NCI-H446 (cell line): Measurements from ENCODE around the gene SHOX.
"Not testable (repeated sequence)": the region's sequence is repeated elsewhere in the genome, so short reads cannot be mapped to it uniquely, and the experiment has no call there.

Experiments
- DNase-seq, 2 experiments: peaks; one replicate each; lab custom pipeline; 2025; lab: John Stamatoyannopoulos, UW

Gene SHOX

GRCh38 chrX:630612-631496, at the start of gene SHOX:
Gene SHOX (plus strand): TSS chrX:630791. CDS start chrX:630898, 107 bp downstream.
- DNase-seq = no peak

DNA sequence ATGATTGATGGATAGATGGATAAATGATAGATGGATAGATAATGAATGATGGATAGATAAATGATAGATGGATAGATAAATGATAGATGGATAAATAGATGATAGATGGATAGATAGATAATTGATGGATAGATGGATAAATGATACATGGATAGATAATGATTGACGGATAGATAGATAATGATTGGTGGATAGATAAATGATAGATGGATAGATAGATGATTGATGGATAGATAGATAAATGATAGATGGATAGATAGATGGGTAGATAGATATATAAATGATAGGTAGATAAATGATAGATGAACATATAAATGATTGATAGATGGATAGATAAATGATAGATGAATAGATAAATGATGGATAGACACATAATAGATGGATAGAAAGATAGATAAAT, 49.5 kb upstream of the SHOX start:
- DNase-seq = no peak

DNA sequence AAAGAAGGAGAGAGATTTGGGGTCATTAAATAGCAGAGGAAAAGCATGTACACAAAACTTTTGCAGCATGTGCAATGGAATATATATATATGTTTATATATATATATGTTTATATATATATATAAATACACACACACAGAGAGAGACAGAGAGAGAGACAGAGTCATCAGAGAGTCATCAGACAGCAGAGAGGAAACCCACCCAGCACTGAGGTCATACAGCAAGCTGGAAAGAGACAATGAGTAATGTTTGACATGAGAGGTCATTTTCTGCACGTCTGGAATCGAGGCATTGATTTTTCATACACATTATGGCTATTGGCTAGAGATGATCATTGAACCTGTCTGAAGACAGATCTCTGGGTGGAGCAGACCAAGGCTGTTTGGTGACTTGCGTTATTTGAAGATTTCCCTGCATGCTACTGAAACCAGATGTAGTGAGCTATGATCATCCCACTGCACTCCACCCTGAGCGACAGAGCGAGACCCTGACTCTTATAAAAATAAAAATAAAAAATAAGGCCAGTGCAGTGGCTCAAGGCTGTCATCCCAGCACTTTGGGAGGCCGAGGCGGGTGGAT, 48.8 kb upstream of the SHOX start:
- no peak for DNase-seq

GRCh38 chrX:584572-584971, 46.0 kb upstream of the SHOX start:
- no peak for DNase-seq

- no peak for DNase-seq
Measured at GRCh38 chrX:585115-585808, 45.3 kb upstream of the SHOX start.

- no peak for DNase-seq
Measured at GRCh38 chrX:586351-586750, 44.2 kb upstream of the SHOX start.

DNA sequence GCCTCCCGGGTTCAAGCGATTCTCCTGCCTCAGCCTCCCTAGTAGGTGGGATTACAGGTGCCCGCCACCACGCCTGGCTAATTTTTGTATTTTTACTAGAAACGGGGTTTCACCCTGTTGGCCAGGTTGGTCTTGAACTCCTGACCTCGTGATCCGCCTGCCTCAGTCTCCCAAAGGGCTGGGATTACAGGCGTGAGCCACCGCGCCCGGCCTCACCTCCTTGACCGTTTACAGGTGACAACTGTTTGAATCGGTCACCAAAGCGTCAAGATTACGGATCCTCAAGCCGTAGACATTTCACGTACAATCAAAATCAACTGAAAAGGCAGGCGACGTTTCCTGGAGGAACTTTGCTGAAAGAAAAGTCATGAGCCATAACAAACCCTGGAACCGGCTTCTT, 41.3 kb upstream of the SHOX start:
- DNase-seq = not testable (repeated sequence)

- DNase-seq = no peak
Measured at GRCh38 chrX:590693-591404, 39.7 kb upstream of the SHOX start.

- no peak for DNase-seq
Measured at GRCh38 chrX:599837-600715, 30.5 kb upstream of the SHOX start.

DNA sequence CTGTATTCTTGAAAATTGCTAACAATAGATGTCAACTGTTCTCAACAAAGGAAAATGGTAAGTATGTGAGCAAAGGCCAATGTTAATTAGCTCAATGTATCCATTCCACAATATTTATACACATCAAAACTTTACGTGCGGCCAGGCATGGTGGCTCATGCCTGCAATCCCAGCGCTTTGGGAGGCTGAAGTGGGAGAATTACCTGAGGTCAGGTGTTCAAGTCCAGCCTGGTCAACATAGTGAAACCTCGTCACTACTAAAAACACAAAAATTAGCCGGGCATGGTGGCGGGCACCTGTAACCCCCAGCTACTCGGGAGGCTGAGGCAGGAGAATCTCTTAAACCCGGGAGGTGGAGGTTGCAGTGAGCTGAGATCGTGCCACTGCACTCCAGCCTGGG, 27.6 kb upstream of the SHOX start:
- not testable (repeated sequence) for DNase-seq

- DNase-seq = not testable (repeated sequence)
Measured at GRCh38 chrX:604616-605015, 26.0 kb upstream of the SHOX start.

DNA sequence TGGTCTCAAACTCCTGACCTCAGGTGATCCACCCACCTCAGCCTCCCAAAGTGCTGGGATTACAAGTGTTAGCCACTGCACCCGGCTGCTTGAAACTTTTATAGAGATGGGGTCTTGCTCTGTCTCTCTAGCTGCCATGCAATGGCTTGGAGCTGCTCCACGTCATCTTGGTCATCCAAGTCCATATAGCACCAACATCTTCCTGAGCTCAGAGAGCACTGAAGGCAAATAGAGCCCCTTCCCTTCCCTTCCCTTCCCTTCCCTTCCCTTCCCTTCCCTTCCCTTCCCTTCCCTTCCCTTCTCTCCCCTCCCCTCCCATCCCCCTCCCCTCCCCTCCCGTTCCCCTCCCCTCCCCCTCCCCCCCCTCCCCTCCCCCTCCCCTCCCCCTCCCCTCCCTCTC, 22.5 kb upstream of the SHOX start:
- DNase-seq = not testable (repeated sequence)

DNA sequence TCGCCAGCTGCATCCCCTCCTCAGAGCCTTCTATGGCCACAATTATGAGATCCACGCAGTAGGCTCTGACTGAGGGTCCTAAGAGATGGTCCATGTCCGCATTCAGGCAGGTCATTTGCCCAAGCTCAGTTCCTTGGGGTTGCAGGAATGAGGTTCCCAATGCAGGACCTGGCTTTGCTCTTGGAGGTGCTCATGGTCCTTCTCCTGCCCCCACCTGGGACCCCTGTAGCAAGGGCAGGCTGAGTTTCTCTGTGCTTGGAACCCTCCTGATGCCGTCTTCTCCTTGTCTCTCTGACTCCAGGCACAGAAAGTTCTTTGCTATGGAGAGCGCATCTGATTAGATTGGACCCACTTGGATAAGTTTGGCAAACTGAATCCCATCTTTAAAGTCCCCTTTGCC, 16.5 kb upstream of the SHOX start:
- DNase-seq = no peak

DNA sequence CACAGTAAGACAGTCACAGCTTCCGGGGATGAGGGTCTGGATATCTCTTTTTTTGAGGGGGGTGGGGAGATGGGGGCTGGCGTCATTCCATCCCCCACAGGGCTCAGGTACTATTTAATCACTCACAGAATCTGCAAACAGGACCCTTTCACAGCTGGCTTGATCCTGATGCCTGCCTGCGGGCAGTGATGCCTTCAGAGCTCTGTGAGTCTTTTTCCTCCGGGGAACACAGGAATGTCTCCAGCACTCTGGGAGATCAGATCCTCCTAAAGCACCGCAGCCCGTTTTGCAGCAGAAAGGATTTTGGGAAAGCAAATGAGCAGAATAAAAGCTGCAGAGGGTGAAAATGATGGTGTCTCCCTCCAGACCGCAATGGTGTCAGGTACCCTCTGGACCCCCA, 13.2 kb upstream of the SHOX start:
- DNase-seq = no peak

DNA sequence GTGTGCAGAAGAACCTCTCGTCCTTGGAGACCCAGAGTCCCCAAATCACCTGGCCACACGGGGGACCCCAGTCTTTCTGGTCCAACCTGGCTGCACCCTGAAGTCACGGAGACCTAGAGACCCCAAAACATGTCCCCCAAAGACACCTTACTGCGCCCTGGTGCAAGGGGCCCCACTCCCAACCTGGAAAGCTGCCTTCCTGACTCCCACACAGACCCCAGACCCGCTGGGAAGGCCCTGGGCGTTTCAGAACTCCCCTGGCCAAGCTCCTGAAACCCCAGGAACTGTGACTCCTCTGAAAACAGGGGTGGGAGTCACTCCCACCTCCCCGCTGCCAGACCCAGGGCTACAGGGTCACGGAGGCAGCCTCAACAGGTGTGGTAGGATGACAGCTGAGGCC, 12.7 kb upstream of the SHOX start:
- no peak for DNase-seq

DNA sequence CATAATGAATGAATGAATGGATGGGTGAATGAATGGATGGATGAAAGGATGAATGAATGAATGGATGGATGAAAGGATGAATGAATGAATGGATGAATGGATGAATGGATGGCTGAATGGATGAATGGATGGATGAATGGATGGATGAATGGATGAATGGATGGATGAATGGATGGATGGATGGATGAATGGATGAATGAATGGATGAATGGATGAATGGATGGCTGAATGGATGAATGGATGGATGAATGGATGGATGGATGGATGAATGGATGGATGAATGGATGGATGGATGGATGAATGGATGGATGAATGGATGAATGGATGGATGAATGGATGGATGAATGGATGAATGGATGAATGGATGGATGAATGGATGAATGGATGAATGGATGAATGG, 12.3 kb upstream of the SHOX start:
- DNase-seq = not testable (repeated sequence)

GRCh38 chrX:618761-619450, 11.7 kb upstream of the SHOX start:
- no peak for DNase-seq

DNA sequence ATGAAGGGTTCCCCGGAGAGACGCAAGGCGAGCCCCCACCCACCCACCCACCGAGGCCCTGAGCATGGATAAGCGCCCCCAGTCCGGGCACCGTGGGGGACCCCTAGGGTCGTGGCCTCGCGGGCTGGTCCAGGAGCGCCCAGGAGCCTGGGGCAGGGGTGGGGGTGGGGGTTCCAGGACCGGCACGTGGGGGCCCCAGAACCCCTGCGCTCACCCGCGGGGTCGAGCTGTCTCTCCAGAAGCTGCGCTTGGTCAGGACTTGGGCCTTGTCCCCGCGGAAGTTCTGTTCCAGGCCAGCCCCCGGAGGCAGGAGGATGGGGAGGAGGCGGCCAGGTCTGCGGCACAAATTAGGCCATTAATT, 11.2 kb upstream of the SHOX start:
- no peak for DNase-seq

- no peak for DNase-seq
Measured at GRCh38 chrX:619812-620531, 10.6 kb upstream of the SHOX start.
